Kasumi-1 (cell line): ENCODE data around the gene KCNC3.

Experiments
- DNase-seq, 2 experiments: peaks; one replicate each; lab custom pipeline; 2025; lab: John Stamatoyannopoulos, UW

KCNC3 gene

DNA sequence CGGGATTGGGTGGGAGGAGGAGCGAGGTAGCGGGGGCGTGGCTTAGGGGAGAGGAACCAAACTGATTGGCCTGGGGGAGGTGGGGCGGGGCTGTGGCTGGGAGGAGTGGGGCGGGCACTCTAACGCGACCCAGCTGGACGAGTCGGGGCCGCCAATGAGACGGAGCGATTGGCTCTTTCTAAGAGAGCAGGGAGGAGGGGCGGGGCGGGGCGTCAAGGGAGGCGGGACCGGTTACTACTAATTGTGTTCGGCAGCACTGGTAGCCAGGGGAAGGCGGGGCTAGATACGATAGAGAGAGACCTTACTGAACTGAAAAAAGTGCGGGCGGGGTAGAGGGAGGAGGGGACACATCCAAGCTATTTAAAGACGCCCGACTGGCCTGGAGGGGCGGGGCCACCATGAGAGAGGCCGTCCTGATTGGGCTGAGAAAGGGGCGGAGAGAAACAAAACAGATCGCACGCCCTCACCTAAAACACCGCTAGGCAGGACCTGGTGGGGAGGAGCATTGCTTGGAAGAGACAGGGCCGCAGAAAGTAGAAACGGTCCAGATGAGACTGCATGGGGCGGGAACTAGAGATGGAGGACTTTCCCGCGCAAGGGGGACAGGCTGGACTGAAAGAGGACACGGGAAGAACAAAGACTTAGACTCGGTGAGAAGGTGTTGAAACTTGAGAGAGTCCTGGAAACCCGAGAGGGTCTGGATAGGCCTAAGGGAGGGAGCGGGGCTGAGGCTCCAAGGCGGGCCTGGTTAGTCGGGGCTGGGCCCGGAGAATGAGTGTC lies at the start of gene KCNC3:
KCNC3 (minus strand) TSS at position 232 of the 780 bp plus-strand sequence. CDS start 295 bp downstream, outside the sequence.
- no peak for DNase-seq

GRCh38 chr19:50378863-50379236 lies 49.7 kb upstream of the KCNC3 start:
- DNase-seq, result no peak

GRCh38 chr19:50378169-50378862 lies 49.1 kb upstream of the KCNC3 start:
- no peak for DNase-seq

DNA sequence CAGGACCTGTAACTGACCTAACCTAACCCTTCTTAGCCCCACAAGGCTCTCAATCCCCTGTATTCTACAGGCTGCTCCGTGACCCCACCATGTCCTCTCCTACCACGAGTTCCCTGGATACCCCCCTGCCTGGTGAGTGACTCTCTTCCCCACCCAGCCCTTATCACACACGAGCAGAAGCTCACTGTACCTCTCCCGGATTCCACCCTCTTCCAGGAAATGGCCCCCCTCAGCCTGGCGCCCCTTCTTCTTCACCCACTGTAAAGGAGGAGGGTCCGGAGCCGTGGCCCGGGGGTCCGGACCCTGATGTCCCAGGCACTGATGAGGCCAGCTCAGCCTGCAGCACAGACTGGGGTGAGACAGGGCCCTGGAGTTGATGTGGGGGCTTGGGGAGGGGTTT lies 48.3 kb upstream of the KCNC3 start:
- no peak for DNase-seq

DNA sequence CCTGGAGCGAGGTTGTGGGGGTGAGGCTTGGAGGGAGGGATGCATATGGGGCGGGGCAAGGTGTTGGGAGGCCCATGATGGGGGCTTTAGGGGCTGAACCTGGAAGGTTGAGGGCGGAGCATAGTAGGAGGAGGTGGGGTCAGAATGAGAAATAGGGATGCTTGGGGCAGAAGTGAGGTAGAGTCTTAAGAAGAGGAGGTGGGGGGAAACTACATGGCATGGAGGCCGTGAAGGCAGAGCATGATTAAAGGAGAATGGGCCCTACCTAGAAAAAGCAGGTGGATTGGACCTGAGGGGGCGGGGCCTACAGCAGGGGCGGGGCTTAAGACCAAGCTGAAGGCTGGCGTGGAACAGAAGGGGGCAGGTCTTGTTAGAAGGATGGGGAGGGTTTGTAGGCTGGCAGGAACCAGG lies 47.9 kb upstream of the KCNC3 start:
- DNase-seq, result no peak

DNA sequence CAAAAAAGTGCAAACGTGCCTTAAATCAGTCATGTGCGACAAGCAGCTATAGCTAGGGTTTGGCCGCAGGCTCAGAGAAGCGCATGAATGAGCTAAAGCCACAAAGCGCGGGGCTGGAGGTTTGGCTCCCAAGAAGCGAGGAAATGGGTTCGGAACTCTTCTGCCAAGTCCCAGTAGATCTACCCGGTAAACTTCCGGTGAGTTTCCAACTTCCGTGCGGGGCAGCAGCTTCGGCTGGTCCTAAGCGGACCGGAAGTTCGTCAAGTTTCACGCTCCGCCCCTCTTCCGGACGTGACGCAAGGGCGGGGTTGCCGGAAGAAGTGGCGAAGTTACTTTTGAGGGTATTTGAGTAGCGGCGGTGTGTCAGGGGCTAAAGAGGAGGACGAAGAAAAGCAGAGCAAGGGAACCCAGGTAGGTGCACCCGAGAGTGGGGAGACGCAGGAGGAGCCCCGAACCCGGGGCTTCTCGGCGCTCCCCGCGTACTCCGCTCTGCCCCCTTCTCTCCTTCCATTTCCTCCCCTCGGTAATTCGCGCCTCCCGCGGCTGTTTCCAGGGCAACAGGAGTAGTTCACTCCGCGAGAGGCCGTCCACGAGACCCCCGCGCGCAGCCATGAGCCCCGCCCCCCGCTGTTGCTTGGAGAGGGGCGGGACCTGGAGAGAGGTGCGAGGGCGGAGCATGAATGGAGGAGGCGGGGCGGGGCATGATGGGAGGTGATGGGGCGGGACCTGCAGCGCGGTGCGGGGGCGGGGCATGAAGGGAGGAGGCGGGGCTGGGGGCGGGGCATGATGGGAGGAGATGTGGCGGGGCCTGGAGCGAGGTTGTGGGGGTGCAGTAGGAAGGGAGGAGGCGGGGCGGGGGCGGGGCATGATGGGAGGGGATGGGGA lies 47.2 kb upstream of the KCNC3 start, which contains the start of gene NR1H2:
NR1H2 (plus strand) TSS at position 292 of the 885 bp plus-strand sequence. CDS start 1,149 bp downstream, outside the sequence.
- DNase-seq, result peak; percentile 95

DNA sequence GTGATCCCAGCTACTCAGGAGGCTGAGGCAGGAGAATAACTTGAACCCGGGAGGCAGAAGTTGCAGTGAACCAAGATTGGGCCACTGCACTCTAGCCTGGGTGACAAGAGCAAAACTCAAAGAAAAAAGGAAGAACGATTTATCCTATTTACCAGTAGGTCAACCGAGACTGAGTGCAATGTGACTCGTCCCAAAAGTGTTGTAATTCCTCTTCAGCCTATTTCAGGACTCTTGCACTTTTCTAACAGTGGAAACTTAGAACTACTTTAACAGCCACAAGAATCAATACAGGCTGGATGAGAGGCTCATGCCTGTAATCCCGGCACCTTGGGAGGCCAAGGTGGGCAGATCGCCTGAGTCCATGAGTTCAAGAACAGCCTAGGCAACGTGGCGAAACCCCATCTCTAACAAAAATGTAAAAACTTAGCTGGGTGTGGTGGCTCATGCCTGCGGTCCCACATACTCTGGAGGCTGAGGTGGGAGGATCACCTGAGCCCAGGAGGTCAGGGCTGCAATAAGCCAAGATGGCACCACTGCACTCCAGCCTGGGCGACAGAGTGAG lies 42.8 kb upstream of the KCNC3 start:
- no peak for DNase-seq

DNA sequence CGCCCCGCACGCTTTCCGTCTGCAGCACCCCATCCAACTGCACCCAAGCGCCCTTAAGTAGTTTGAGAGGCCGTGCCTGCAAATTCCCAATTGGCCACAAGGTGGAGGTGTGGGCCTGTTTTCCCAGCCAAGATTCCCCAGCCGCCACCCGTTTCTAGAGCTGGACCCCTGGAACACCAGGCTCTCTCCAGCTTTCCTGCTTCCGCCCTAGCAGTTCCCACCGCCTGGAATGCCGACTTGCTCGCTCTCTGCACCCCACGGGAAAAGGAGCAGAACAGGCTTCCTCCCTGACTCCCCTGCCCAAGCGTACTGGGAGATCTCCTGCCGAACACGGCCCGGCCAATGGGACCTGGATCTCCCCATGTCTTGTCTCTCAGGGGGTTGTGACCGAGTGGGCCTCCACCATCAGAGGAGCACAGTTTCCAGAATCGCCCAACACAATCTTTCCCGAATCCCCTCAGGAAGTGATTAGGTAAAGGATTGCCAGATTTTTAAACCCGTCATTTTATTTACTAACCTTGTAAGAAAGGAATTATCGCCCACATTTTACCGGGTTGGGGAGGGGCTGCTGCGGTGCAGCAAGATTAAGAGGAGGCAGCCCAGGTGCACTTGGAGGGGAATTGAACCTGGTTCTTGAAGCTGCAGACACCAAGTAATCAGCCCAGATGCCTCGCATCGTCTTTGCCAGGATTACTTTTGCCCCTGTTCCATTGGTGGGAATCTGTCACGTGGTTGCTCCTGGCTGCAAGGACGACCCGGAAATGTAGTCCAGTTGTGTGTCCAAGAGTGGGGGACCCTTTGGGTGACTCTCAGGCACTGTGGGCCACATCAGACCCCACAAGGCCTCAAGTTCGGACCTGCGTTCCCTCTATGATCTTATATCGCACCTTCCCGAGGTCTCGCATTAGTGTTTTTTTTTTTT lies 39.7 kb upstream of the KCNC3 start:
- DNase-seq, result peak; percentile 66 to 73

- no peak for DNase-seq
Measured at GRCh38 chr19:50365434-50366306, 36.5 kb upstream of the KCNC3 start, which contains the start of gene NAPSA. NAPSA (minus strand) TSS chr19:50365639; CDS start chr19:50365621, 18 bp downstream.

DNA sequence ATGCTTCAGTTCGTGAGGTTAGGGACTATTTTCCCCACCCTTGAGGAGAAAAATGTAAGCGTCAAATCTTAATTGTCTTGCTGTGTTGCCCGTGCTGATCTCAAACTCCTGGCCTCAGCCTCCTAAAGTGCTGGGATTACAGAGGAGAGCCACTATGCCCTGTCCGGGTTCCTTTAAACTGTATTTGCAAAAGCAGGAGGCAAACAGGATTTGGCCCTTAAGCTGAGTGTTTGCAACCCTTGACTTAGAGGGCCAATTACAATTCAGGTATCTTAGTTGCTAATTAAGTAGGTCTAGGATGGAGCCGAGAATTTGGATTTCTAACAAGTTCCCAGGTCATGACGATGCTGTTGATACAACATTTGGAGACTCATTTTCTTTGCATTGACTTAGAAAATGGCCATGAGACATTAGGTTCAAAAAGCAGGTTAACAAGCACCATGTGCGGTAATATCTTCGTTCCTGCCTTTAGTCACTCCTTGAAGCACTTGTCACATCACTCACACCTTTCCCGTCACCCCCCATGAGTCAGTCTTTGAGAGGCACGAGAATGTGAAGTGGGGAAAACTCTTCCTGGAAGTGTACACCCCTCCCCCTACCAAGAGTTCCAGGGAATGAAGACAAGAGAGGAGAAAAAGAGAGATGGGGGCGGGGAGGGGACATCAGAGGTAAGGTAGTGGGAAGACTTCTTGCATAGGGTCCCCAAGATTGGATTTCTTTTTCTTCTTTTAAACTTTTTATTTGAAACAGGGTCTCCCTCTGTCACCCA lies 33.7 kb upstream of the KCNC3 start:
- DNase-seq, result no peak

GRCh38 chr19:50362030-50362412 lies 32.8 kb upstream of the KCNC3 start:
- DNase-seq, result no peak

GRCh38 chr19:50361290-50362029 lies 32.3 kb upstream of the KCNC3 start:
- DNase-seq, result no peak

DNA sequence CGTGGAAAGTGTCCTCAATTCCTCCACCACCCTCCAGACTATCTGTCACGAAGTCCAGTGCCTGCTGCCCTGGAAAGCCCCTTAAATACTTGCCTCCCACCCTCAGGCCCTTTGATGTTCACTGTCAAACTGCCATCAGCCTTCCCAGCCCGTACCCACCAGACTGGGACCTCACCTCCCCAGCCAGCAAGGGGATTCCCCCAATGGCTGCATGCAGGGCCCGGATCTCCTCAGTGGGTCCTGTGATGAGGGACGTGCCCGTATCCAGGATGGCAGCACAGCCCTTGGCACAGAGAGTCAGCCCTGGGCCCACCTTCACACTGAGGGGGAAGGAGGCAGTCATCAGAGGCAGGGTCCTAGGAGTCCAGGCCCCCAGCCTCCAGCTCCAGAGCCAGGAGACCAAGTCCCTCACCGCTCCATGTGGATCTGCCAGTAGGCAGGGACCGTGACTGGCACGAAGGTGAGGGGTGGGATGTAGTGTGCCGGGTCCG lies 30.2 kb upstream of the KCNC3 start:
- DNase-seq, result no peak

DNA sequence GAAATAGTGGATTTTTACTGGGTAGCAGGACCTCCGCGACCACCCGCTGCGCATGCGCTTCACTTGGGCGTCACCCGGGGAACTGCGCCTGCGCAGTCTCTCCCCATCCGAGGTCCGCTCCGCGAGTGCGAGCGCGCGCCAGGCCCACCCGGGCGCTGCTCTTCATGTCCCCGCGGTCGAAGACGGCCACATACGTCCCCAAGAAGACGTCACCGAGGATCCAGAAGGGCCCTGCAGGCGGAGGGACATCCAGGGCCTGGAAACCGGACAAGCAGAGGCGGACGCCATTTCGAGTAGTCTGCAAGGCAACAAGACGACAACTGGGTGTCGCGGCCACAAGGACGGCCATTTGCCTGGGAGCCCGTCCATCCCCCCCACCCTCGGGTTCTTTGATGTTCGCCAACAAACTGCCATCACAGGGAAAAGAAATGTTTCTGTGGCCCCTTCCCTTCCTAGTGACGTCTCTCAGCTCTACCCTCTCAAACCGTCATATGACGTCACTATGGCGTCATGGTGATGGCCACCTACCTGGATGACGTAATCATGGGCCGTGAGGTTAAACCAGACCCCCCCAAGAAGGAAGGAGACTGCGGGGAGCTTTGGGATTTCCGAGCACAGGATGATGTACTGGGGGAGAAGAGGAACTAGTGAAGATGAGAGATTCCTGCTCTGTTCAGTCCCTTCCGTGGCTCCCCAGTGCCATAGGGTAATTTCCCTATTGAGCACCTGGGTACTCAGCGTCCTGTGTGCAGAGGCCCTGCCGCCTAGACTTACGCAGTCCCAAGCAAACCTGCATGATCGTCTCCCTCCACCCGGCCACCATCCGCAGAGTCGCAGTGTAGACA lies 29.5 kb upstream of the KCNC3 start:
- no peak for DNase-seq

DNA sequence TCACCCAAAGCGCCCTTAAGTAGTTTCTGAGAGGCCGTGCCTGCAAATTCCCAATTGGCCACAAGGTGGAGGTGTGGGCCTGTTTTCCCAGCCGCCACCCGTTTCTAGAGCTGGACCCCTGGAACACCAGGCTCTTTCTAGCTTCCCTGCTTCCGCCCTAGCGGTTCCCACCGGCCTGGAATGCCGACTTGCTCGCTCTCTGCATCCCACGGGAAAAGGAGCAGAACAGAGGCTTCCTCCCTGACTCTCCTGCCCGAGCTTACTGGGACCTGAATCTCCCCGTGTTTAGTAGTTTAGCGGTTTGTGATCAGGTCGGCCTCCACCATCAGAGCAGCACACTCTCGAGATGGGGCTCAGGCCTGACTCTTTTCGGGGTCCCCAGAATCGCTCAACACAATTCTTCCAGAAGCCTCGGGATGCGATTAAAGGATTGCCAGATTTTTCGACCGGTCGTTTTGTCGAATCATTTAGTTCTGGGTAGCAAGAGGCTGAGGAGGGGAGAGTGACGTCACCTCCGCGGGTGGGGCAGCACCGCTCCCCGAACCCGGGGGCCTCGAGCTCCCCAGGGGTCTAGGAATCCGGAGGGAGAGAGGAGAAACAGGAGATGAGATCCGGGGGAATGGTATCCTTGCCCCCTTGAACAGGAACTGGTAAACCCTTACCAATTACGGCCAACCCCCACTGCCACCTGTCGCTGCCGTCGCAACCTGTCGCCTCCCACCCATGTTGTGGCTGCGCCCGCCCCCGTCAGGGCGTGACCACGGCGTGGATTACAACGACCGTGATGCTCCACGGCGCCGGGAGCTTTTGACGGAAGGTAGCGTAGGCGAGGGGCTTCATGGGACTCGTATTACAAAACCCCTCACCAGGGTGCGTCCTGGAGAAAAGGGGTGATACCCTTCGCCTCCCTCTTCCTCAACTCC lies 28.3 kb upstream of the KCNC3 start:
- peak; percentile 14 to 60 for DNase-seq

GRCh38 chr19:50356691-50357177 lies 27.6 kb upstream of the KCNC3 start:
- no peak for DNase-seq
